Upper lobe of left lung (tissue), 6 donors: ENCODE results near the gene USP32. TPM values are rescaled to one million over a fixed set of nuclear protein-coding genes. Genes with fewer than 3 reads are reported as not detected.

Source experiments
- ATAC-seq, 2 donors: fragments of 200-7000 bp; cut with Tn5 transposase; one replicate each; pipeline ENCODE4 v1.9.1; 2022; ENCODE audit warnings: mild to moderate bottlenecking in 2 of 2, moderate library complexity in 2 of 2; ENCODE audit not compliant: low FRiP score in 2 of 2
- DNase-seq, 2 donors: peaks; one replicate each; pipeline ENCODE4 v3.0.0-alpha.2; 2019 to 2020
- H3K27ac ChIP-seq, 4 donors: fragments of 200-600 bp; sonication (generic); one replicate each; pipeline ENCODE4 v1.5.1; 2016 to 2019
- H3K27me3 ChIP-seq, 4 donors: fragments of 200-600 bp; sonication (generic); one replicate each; pipeline ENCODE4 v1.5.1; 2017 to 2019
- H3K36me3 ChIP-seq, 4 donors: fragments of 200-600 bp; sonication (generic); one replicate each; pipeline ENCODE4 v1.5.1; 2016 to 2019
- H3K4me1 ChIP-seq, 4 donors: fragments of 200-600 bp; sonication (generic); one replicate each; pipeline ENCODE4 v1.5.1; 2018 to 2019
- H3K4me3 ChIP-seq, 4 donors: fragments of 200-600 bp; sonication (generic); one replicate each; pipeline ENCODE4 v1.5.1; 2017 to 2019; ENCODE audit warnings: mild to moderate bottlenecking in 2 of 4, moderate library complexity in 1 of 4
- H3K9me3 ChIP-seq, 4 donors: fragments of 200-600 bp; sonication (generic); one replicate each; pipeline ENCODE4 v1.5.1; 2018 to 2019
- CTCF ChIP-seq, 6 experiments: fragments of 450-650 bp in 4 of 6; fragments of 200-600 bp in 2 of 6; sonication (generic) in 2 of 6; IDR thresholded peaks; one replicate each; pipeline ENCODE4 v1.5.1; 2016 to 2019; ENCODE audit warnings: antibody characterized with exemption in 6 of 6
- EP300 ChIP-seq, 4 donors: sonication (generic); formaldehyde crosslinking; IDR thresholded peaks; one replicate each; pipeline ENCODE4 v1.5.1; 2017; ENCODE audit warnings: antibody characterized with exemption in 4 of 4, control low read depth in 2 of 4
- POLR2A ChIP-seq, 4 donors: fragments of 450-650 bp; IDR thresholded peaks; one replicate each; pipeline ENCODE4 v1.5.1; 2016 to 2017; ENCODE audit warnings: antibody characterized with exemption in 4 of 4, mild to moderate bottlenecking in 2 of 4
- POLR2AphosphoS5 ChIP-seq, 2 donors: sonication (generic); formaldehyde crosslinking; IDR thresholded peaks; one replicate each; pipeline ENCODE4 v1.5.1; 2017; ENCODE audit warnings: antibody characterized with exemption in 2 of 2
- WGBS, 2 donors: methylation state at CpG; one replicate each; pipeline ENCODE4 v1.1.5; 2017 to 2018; 5-methylcytosine and 5-hydroxymethylcytosine counted together
- total RNA-seq, 6 donors: library from RNA; depleted of rRNA in 4 of 6; stranded (reverse); fragments of >200 nt in 4 of 6; gene quantifications; one replicate each; pipeline versions ENCODE4 v1.1.0 to v1.2.1, GENCODE V29; 2016 to 2021
- donor health status: DM: no; HTN: no; CAD: no; lungs with moderate emphysema.
- donor health status: DM: no; HTN: yes; CAD: no; lungs with severe emphysema.

USP32 gene
- total RNA-seq, 6 donors from 2014 or later: 69.5 to 115 (median 86.3) TPM

- H3K4me3 ChIP-seq: no peak overlapping the region
- TF ChIP-seq EP300 (IDR thresholded peaks at IDR 0.05): no peak
- no peak for TF ChIP-seq POLR2AphosphoS5 (IDR thresholded peaks at IDR 0.05)
- no peak for TF ChIP-seq POLR2A (IDR thresholded peaks at IDR 0.05)
- no peak for TF ChIP-seq CTCF (IDR thresholded peaks at IDR 0.05)
- H3K27ac ChIP-seq: peak overlapping the region in 3 of 4 donors; percentile 54 to 88 (median 87)
- H3K9me3 ChIP-seq: no peaks in the 10 kb centered on the region
- no peak for ATAC-seq
- DNase-seq: no peak
- no peaks in the 10 kb centered on the region for H3K36me3 ChIP-seq
- peaks cover 0 to 15% (median 11%) of the 10 kb centered on the region in 4 donors for H3K27me3 ChIP-seq
- 53 to 75% methylated on average over 1 to 2 of the region's 2 CpGs for WGBS, 2 donors
- peaks cover 16 to 41% (median 17%) of the 10 kb centered on the region in 4 donors for H3K4me1 ChIP-seq
Observed at GRCh38 chr17:60148373-60148772, 243.6 kb downstream of the USP32 start.

- peak overlapping the region in 3 of 4 donors; percentile 54 to 88 (median 87) for H3K27ac ChIP-seq
- 56% methylated on average over 7 to 8 of the region's 8 CpGs for WGBS, 2 donors
Observed at GRCh38 chr17:60147553-60148223, 244.2 kb downstream of the USP32 start.

GRCh38 chr17:60146206-60146605 lies 245.7 kb downstream of the USP32 start:
- ATAC-seq (no peak), DNase-seq (no peak)
- WGBS, 2 donors: 61 to 72% methylated on average over 2 of the region's 2 CpGs
- Histone ChIP-seq H3K4me1 (peaks cover 31 to 60% (median 38%) of the 10 kb centered on the region in 4 donors), H3K9me3 (no peaks in the 10 kb centered on the region), H3K27ac (peak overlapping the region in 1 of 4 donors; percentile 18), H3K36me3 (no peaks in the 10 kb centered on the region), H3K4me3 (no peak overlapping the region), H3K27me3 (peaks cover 0 to 18% (median 12%) of the 10 kb centered on the region in 4 donors)
- TF ChIP-seq EP300 (IDR thresholded peaks at IDR 0.05) (no peak), POLR2A (IDR thresholded peaks at IDR 0.05) (no peak), CTCF (IDR thresholded peaks at IDR 0.05) (no peak), POLR2AphosphoS5 (IDR thresholded peaks at IDR 0.05) (no peak)

More at GRCh38 chr17:60147553-60148223, 244.2 kb downstream of the USP32 start:
- H3K27me3 ChIP-seq: peaks cover 0 to 15% (median 11%) of the 10 kb centered on the region in 4 donors
- peaks cover 23 to 47% (median 24%) of the 10 kb centered on the region in 4 donors for H3K4me1 ChIP-seq
- no peak for ATAC-seq
- H3K36me3 ChIP-seq: no peaks in the 10 kb centered on the region
- TF ChIP-seq POLR2A (IDR thresholded peaks at IDR 0.05): no peak
- peak in 1 of 2 donors; percentile 23 for TF ChIP-seq POLR2AphosphoS5 (IDR thresholded peaks at IDR 0.05)
- peak in 1 of 2 donors; percentile 61 for DNase-seq
- no peak overlapping the region for H3K4me3 ChIP-seq
- no peaks in the 10 kb centered on the region for H3K9me3 ChIP-seq

GRCh38 chr17:60145006-60145935 lies 246.7 kb downstream of the USP32 start:
- no peak for ATAC-seq
- no peak overlapping the region for H3K4me3 ChIP-seq
- H3K4me1 ChIP-seq: peaks cover 31 to 60% (median 37%) of the 10 kb centered on the region in 4 donors
- no peaks in the 10 kb centered on the region for H3K9me3 ChIP-seq
- no peaks in the 10 kb centered on the region for H3K36me3 ChIP-seq
- peak overlapping the region in 1 of 4 donors; percentile 78 for H3K27ac ChIP-seq
- peaks cover 0 to 27% (median 14%) of the 10 kb centered on the region in 4 donors for H3K27me3 ChIP-seq
- no peak for DNase-seq
- 56% methylated on average over 17 of the region's 17 CpGs for WGBS, 2 donors
- TF ChIP-seq EP300 (IDR thresholded peaks at IDR 0.05): no peak
- no peak for TF ChIP-seq CTCF (IDR thresholded peaks at IDR 0.05)
- TF ChIP-seq POLR2AphosphoS5 (IDR thresholded peaks at IDR 0.05): no peak
- no peak for TF ChIP-seq POLR2A (IDR thresholded peaks at IDR 0.05)
